ENCODE measurements around the gene H3-3A. TPM values are rescaled to one million over a fixed set of nuclear protein-coding genes. Genes with fewer than 3 reads are reported as not detected.
"Not testable (repeated sequence)": the region's sequence is repeated elsewhere in the genome, so short reads cannot be mapped to it uniquely, and the experiment has no call there.

The H3-3A gene
- total and polyA plus RNA-seq, 2 donors (not counting 1 experiment from before 2014, with no cell fraction given): 86.2 to 312 TPM

DNA sequence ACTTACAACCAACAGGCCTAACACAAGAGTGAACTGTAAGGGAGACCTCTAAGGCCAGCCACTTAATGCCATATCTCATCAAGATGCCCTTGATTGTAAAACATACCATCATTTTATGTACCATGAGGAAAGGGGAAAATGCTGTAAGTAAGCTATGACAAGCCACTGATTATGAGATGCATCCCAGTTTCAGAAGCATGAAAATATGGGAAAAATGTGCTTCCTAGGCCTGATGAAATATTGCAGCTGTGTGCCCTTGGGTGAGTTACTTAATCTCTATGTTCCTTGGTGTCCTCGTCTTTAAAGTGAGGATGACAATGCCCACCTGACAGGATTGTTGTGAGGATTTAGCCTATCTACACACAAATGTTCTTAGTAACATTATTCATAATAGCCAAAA, 28.9 kb downstream of the H3-3A start:
- Histone ChIP-seq H3K36me3 (ENCODE audit: control insufficient read depth, insufficient read depth, low read length) (no peaks in the 10 kb centered on the region), H2AFZ (ENCODE audit: low read length) (no peak overlapping the region), H3K27ac (ENCODE audit: insufficient read depth, low read length) (no peak overlapping the region), H3K79me2 (ENCODE audit: control insufficient read depth, insufficient read depth, low read length) (no peaks in the 10 kb centered on the region), H3K27me3 (ENCODE audit: control insufficient read depth, insufficient read depth, low read length) (peaks cover 6% of the 10 kb centered on the region), H3K4me3 (replicated peaks in 1 of 4; ENCODE audit: control extremely low read depth in 1 of 4, insufficient read depth in 1 of 4, low read depth in 3 of 4, low read length in 4 of 4) (no peak overlapping the region), H3K9ac (ENCODE audit: insufficient read depth, low read length) (no peak overlapping the region), H3K9me3 (ENCODE audit: control insufficient read depth, insufficient read depth, low read depth, low read length) (no peaks in the 10 kb centered on the region), H3K4me1 (ENCODE audit: control insufficient read depth, extremely low read depth, insufficient read depth, low read length) (no peaks in the 10 kb centered on the region), H3K4me2 (ENCODE audit: extremely low read depth, insufficient read depth, low read length) (no peak overlapping the region), H4K20me1 (ENCODE audit: control insufficient read depth, extremely low read depth, insufficient read depth, low read length) (no peaks in the 10 kb centered on the region)
- TF ChIP-seq, protein P1, sequence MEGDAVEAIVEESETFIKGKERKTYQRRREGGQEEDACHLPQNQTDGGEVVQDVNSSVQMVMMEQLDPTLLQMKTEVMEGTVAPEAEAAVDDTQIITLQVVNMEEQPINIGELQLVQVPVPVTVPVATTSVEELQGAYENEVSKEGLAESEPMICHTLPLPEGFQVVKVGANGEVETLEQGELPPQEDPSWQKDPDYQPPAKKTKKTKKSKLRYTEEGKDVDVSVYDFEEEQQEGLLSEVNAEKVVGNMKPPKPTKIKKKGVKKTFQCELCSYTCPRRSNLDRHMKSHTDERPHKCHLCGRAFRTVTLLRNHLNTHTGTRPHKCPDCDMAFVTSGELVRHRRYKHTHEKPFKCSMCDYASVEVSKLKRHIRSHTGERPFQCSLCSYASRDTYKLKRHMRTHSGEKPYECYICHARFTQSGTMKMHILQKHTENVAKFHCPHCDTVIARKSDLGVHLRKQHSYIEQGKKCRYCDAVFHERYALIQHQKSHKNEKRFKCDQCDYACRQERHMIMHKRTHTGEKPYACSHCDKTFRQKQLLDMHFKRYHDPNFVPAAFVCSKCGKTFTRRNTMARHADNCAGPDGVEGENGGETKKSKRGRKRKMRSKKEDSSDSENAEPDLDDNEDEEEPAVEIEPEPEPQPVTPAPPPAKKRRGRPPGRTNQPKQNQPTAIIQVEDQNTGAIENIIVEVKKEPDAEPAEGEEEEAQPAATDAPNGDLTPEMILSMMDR (conservative IDR thresholded peaks at IDR 0.05 in 1 of 2, IDR thresholded peaks at IDR 0.05 in 1 of 2; ENCODE audit: low read depth in 1 of 2, low read length in 2 of 2): no peak
- TF ChIP-seq EZH2 (IDR thresholded peaks at IDR 0.05; ENCODE audit: low read length, missing control alignments): no peak
- no peak for DNase-seq (ENCODE audit: low read depth in 2 of 2)

DNA sequence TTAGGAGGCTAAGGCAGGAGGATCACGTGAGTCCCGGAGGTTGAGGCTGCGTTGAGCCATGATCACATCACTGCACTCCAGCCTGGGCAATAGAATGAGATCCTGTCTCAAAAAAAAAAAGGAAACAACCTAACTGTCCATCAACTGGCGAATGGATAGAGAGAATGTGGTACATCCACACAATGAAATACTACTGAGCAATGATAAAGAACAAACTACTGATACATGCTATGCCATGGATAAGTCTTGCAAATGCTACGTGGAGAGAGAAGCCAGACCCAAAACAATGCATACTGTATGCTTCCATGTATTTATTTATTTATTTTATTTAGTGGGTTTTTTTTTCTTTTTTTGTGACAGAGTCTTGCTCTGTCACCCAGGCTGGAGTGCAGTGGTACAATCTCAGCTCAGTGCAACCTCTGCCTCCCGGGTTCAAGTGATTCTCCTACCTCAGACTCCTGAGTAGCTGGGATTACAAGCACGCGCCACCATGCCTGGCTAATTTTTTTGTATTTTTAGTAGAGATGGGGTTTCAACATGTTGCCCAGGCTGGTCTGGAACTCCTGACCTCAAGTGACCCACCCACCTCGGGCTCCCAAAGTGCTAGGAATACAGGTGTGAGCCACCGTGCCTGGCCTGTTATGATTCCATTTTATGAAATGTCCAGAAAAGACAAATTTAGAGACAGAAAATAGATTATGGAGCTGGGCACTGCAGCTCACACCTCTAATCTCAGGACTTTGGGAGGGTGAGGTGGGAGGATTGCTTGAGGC, 29.7 kb downstream of the H3-3A start:
- not testable (repeated sequence) for H4K20me1 ChIP-seq (ENCODE audit: control insufficient read depth, extremely low read depth, insufficient read depth, low read length); H3K4me3 ChIP-seq (replicated peaks in 1 of 4; ENCODE audit: control extremely low read depth in 1 of 4, insufficient read depth in 1 of 4, low read depth in 3 of 4, low read length in 4 of 4); H3K9me3 ChIP-seq (ENCODE audit: control insufficient read depth, insufficient read depth, low read depth, low read length); H3K27ac ChIP-seq (ENCODE audit: insufficient read depth, low read length); H3K9ac ChIP-seq (ENCODE audit: insufficient read depth, low read length); DNase-seq (ENCODE audit: low read depth in 2 of 2); H3K4me1 ChIP-seq (ENCODE audit: control insufficient read depth, extremely low read depth, insufficient read depth, low read length); H2AFZ ChIP-seq (ENCODE audit: low read length); H3K4me2 ChIP-seq (ENCODE audit: extremely low read depth, insufficient read depth, low read length); H3K36me3 ChIP-seq (ENCODE audit: control insufficient read depth, insufficient read depth, low read length); H3K79me2 ChIP-seq (ENCODE audit: control insufficient read depth, insufficient read depth, low read length); H3K27me3 ChIP-seq (ENCODE audit: control insufficient read depth, insufficient read depth, low read length)

DNA sequence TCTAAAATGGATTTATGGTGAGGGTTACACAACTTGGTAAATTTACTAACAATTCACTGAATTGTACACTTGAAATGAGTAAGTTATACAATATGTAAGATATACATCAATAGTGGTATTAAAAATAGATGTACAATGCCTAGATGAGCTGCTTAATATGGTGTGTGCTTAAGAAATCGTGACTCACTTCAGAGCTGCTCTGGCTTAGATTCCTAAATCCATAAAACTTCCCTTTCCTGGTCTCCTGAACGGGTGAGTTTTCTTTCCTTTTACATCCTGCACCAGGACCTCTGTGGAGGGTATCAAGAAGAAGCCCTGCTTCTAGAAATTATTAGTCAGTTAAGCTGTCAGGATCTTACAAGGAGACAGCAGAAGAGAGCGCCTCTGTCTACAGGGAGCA, 30.4 kb downstream of the H3-3A start:
- Histone ChIP-seq H3K9me3 (ENCODE audit: control insufficient read depth, insufficient read depth, low read depth, low read length) (no peaks in the 10 kb centered on the region), H3K79me2 (ENCODE audit: control insufficient read depth, insufficient read depth, low read length) (no peaks in the 10 kb centered on the region), H4K20me1 (ENCODE audit: control insufficient read depth, extremely low read depth, insufficient read depth, low read length) (no peaks in the 10 kb centered on the region), H3K4me2 (ENCODE audit: extremely low read depth, insufficient read depth, low read length) (no peak overlapping the region), H3K4me3 (replicated peaks in 1 of 4; ENCODE audit: control extremely low read depth in 1 of 4, insufficient read depth in 1 of 4, low read depth in 3 of 4, low read length in 4 of 4) (no peak overlapping the region), H2AFZ (ENCODE audit: low read length) (no peak overlapping the region), H3K9ac (ENCODE audit: insufficient read depth, low read length) (no peak overlapping the region), H3K36me3 (ENCODE audit: control insufficient read depth, insufficient read depth, low read length) (no peaks in the 10 kb centered on the region), H3K4me1 (ENCODE audit: control insufficient read depth, extremely low read depth, insufficient read depth, low read length) (no peaks in the 10 kb centered on the region), H3K27me3 (ENCODE audit: control insufficient read depth, insufficient read depth, low read length) (peaks cover 6% of the 10 kb centered on the region), H3K27ac (ENCODE audit: insufficient read depth, low read length) (no peak overlapping the region)
- TF ChIP-seq EZH2 (IDR thresholded peaks at IDR 0.05; ENCODE audit: low read length, missing control alignments): no peak
- TF ChIP-seq, protein P1 (conservative IDR thresholded peaks at IDR 0.05 in 1 of 2, IDR thresholded peaks at IDR 0.05 in 1 of 2; ENCODE audit: low read depth in 1 of 2, low read length in 2 of 2): no peak
- peak in 1 of 2 donors; percentile 39 for DNase-seq (ENCODE audit: low read depth in 2 of 2)
